OCI-M1 (cell line): ENCODE results near the gene SYNGR2.
"Not testable (repeated sequence)": the region's sequence is repeated elsewhere in the genome, so short reads cannot be mapped to it uniquely, and the experiment has no call there.

Experiments
- DNase-seq: peaks from one replicate; lab custom pipeline; 2025; lab: John Stamatoyannopoulos, UW

Gene SYNGR2

GRCh38 chr17:78130090-78130436 is 38.3 kb upstream of the SYNGR2 start:
- peak; percentile 23 for DNase-seq

GRCh38 chr17:78130437-78131101 is 37.8 kb upstream of the SYNGR2 start, which contains the start of gene TMC8:
TSS of gene TMC8 (plus strand) at chr17:78130771. CDS start at chr17:78131589, 818 bp downstream.
- DNase-seq: peak; percentile 38

GRCh38 chr17:78131172-78132083 is 37.0 kb upstream of the SYNGR2 start:
- no peak for DNase-seq

GRCh38 chr17:78132084-78132676 is 36.2 kb upstream of the SYNGR2 start:
- DNase-seq: no peak

GRCh38 chr17:78132767-78133178 is 35.6 kb upstream of the SYNGR2 start:
- DNase-seq: no peak

GRCh38 chr17:78133179-78133951 is 35.0 kb upstream of the SYNGR2 start:
- no peak for DNase-seq

- DNase-seq: peak; percentile 66
These were observed 34.1 kb upstream of the SYNGR2 start for GRCh38 chr17:78133971-78134898.

GRCh38 chr17:78134899-78135385 is 33.4 kb upstream of the SYNGR2 start:
- DNase-seq: no peak

GRCh38 chr17:78135858-78136500 is 32.4 kb upstream of the SYNGR2 start:
- peak; percentile 36 for DNase-seq

- peak; percentile 42 for DNase-seq
These were observed 30.8 kb upstream of the SYNGR2 start for GRCh38 chr17:78137392-78138203.

- no peak for DNase-seq
These were observed 29.9 kb upstream of the SYNGR2 start for GRCh38 chr17:78138204-78139060.

GRCh38 chr17:78139861-78140168 is 28.6 kb upstream of the SYNGR2 start:
- not testable (repeated sequence) for DNase-seq

GRCh38 chr17:78140169-78141051 is 28.0 kb upstream of the SYNGR2 start:
- peak; percentile 99 for DNase-seq

- no peak for DNase-seq
These were observed 26.8 kb upstream of the SYNGR2 start for GRCh38 chr17:78141437-78142118.

- no peak for DNase-seq
These were observed 26.1 kb upstream of the SYNGR2 start for GRCh38 chr17:78142119-78142861.
